A549 (cell line): ENCODE data around the gene PRXL2B.

ENCODE experiments used
- CEBPB ChIP-seq, 2 experiments: fragments of >200 bp in 1 of 2; sonication (Bioruptor Twin) in 1 of 2; formaldehyde crosslinking in 1 of 2; IDR thresholded peaks; 2 replicates each; pipeline ENCODE4 v1.6.1; 2012 to 2016
- CHD2 ChIP-seq: fragments of 150-350 bp; IDR thresholded peaks from 2 replicates; pipeline ENCODE4 v1.6.1; 2014; ENCODE audit warnings: low read length; ENCODE audit not compliant: partially characterized antibody
- KDM5A ChIP-seq: fragments of 200-600 bp; sonication (generic); IDR thresholded peaks from 2 replicates; pipeline ENCODE4 v1.6.1; 2016; ENCODE audit warnings: antibody characterized with exemption, mild to moderate bottlenecking
- POLR2A ChIP-seq: IDR thresholded peaks from 2 replicates; pipeline ENCODE4 v1.6.1; 2012; ENCODE audit warnings: mild to moderate bottlenecking, low read length
- TFCP2L1 ChIP-seq: fragments of 250-450 bp; sonication (Bioruptor Pico); IDR thresholded peaks from 2 replicates; pipeline ENCODE4 v1.5.0; 2021; ENCODE audit warnings: mild to moderate bottlenecking
- ZFP36 ChIP-seq: fragments of 450-650 bp; IDR thresholded peaks from 2 replicates; pipeline ENCODE4 v1.6.1; 2014; ENCODE audit warnings: borderline replicate concordance; ENCODE audit not compliant: partially characterized antibody
- TF ChIP-seq, protein P1 (sequence below): fragments of >200 bp; sonication (Bioruptor Twin); formaldehyde crosslinking; IDR thresholded peaks from 3 replicates; pipeline ENCODE4 v1.5.1; 2016
- TF ChIP-seq, protein P2 (sequence below): fragments of 200-600 bp; sonication (generic); IDR thresholded peaks from 2 replicates; pipeline ENCODE4 v1.6.1; 2016; ENCODE audit warnings: antibody characterized with exemption, mild to moderate bottlenecking, moderate library complexity

DNA sequence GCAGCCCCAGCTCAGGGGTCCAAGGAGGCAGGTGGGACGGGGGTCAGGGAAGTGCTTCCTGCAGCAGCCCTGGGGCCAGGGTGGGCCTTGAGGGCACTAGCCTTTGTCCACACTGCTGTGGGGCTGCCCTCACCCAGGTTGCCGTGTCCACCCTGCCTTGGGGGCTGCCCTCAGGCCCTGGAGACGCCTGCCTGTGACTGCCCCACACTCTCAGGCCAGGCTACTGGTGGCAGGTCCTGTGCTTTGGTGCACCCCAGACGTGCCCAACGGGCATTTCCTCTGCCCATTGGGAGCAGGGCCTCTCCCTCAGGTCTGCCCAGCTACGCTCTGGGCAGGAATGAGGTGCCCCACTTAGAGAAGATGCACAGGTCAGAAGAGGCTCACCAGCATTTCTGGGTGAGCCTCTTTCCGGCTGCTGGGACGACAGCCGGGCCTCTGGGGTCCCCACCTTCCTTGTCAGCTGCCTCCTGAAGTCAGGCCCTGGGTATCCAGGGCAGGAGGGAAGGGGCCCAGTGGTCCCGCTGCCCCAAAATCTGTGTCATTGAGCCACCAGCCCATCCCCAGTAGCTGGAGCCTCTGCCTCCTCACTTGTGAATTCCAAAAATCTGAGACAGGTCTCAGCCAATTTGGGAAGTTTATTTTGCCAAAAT lies 48.9 kb downstream of the PRXL2B start:
- TF ChIP-seq, protein P1, sequence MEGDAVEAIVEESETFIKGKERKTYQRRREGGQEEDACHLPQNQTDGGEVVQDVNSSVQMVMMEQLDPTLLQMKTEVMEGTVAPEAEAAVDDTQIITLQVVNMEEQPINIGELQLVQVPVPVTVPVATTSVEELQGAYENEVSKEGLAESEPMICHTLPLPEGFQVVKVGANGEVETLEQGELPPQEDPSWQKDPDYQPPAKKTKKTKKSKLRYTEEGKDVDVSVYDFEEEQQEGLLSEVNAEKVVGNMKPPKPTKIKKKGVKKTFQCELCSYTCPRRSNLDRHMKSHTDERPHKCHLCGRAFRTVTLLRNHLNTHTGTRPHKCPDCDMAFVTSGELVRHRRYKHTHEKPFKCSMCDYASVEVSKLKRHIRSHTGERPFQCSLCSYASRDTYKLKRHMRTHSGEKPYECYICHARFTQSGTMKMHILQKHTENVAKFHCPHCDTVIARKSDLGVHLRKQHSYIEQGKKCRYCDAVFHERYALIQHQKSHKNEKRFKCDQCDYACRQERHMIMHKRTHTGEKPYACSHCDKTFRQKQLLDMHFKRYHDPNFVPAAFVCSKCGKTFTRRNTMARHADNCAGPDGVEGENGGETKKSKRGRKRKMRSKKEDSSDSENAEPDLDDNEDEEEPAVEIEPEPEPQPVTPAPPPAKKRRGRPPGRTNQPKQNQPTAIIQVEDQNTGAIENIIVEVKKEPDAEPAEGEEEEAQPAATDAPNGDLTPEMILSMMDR, result no peak
- TF ChIP-seq CHD2 (no peak), POLR2A (no peak), CEBPB (IDR thresholded peaks at IDR 0.05) (no peak), ZFP36 (no peak), KDM5A (no peak), TFCP2L1 (CRISPR knock-in tag) (no peak)
- TF ChIP-seq, protein P2, sequence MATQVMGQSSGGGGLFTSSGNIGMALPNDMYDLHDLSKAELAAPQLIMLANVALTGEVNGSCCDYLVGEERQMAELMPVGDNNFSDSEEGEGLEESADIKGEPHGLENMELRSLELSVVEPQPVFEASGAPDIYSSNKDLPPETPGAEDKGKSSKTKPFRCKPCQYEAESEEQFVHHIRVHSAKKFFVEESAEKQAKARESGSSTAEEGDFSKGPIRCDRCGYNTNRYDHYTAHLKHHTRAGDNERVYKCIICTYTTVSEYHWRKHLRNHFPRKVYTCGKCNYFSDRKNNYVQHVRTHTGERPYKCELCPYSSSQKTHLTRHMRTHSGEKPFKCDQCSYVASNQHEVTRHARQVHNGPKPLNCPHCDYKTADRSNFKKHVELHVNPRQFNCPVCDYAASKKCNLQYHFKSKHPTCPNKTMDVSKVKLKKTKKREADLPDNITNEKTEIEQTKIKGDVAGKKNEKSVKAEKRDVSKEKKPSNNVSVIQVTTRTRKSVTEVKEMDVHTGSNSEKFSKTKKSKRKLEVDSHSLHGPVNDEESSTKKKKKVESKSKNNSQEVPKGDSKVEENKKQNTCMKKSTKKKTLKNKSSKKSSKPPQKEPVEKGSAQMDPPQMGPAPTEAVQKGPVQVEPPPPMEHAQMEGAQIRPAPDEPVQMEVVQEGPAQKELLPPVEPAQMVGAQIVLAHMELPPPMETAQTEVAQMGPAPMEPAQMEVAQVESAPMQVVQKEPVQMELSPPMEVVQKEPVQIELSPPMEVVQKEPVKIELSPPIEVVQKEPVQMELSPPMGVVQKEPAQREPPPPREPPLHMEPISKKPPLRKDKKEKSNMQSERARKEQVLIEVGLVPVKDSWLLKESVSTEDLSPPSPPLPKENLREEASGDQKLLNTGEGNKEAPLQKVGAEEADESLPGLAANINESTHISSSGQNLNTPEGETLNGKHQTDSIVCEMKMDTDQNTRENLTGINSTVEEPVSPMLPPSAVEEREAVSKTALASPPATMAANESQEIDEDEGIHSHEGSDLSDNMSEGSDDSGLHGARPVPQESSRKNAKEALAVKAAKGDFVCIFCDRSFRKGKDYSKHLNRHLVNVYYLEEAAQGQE, result no peak
